Measurements from ENCODE around the gene MAP2K6.

DNA sequence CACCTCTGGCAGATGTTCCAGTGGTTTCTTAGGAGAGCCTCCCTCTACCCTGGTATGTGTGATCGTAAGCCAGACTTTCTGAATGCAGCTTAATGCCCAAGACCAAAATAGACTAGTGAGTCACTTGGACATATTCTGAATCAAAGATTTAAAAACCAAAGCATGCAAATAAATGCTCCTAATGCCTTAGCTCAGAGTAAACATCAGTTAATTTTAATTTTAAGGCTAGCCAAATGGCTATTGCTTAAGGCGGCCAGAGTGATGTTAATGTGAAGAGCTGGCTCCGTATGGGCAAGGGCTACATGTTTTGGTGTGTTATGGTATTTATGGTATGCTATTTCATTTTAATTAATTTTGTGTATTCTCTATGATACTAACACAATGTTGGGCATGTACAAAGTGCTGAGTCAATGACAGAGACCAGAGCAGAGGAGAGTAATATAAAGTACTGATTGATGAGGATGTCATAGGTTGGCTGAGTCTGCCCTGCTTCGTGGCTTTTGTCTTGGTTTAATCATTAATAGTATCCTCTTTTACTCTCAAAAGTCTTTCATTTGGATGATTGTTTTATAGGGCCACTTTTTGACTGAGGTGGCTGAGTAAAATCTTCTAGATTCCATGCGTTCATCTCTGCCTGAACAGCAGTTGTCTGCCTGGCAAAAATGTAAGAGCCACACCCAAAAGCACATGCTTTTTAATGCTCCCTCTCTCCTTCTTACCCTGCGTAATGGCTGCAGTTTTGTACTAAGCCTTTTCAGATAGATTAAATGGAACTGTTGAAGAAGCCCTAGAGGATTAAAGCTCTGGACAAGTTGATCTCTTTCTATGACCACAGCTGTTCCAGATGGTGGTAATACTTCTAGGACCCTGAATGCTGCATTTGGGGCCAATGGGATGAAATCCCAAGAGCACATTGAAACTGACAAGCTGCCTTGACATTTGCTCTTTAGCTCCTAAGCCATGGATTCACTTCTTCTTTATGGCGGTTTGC is 59.6 kb downstream of the MAP2K6 start:
- TF ChIP-seq, protein P1, sequence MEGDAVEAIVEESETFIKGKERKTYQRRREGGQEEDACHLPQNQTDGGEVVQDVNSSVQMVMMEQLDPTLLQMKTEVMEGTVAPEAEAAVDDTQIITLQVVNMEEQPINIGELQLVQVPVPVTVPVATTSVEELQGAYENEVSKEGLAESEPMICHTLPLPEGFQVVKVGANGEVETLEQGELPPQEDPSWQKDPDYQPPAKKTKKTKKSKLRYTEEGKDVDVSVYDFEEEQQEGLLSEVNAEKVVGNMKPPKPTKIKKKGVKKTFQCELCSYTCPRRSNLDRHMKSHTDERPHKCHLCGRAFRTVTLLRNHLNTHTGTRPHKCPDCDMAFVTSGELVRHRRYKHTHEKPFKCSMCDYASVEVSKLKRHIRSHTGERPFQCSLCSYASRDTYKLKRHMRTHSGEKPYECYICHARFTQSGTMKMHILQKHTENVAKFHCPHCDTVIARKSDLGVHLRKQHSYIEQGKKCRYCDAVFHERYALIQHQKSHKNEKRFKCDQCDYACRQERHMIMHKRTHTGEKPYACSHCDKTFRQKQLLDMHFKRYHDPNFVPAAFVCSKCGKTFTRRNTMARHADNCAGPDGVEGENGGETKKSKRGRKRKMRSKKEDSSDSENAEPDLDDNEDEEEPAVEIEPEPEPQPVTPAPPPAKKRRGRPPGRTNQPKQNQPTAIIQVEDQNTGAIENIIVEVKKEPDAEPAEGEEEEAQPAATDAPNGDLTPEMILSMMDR (IDR thresholded peaks at IDR 0.05): no peak
- TF ChIP-seq POLR2A (IDR thresholded peaks at IDR 0.05): no peak
